NAMALWA (cell line): ENCODE measurements around the gene COX6B2.
"Not testable (repeated sequence)": the region's sequence is repeated elsewhere in the genome, so short reads cannot be mapped to it uniquely, and the experiment has no call there.

Source experiments
- DNase-seq: peaks from one replicate; pipeline ENCODE4 v3.0.0-alpha.2; 2015; ENCODE audit warnings: low spot score

Gene COX6B2

DNA sequence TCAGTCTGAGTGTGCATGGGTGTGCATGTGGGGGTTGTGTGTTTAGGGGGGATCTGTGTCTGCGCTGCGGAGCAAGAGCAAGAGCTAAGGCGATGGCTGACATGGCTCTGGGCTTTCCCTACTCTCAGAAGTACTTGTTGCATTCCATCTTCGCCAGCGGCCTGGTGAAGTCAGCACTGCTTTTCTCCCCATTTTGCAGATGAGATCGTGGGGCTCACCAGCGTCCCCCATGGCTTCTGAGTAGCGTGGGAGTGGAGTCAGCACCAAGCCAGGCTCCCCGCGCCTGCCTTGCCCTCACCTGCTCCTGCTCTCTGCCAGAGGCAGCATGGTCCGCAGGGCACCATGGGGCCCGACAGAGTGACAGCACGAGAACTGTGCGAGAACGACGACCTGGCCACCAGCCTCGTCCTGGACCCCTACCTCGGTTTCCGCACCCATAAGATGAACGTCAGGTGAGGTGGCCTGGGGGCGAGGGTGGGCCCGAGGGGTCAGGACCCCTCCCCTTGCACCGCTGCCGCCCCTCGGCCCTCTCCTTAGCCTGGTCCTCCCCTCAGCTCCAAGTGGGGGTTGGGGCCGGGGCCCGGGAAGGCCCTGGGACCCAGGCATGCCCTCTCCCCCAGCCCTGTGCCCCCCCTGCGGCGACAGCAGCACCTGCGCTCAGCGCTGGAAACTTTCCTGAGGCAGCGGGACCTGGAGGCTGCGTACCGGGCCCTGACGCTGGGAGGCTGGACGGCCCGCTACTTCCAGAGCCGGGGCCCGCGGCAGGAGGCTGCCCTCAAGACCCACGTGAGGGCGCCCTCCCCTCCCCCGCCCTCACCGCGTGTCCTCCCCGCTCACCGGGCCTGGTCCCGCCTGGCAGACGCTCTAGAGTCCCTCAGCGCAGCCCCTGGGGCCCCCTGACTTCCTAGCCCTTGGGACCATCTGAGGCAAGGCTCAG lies 12.7 kb downstream of the COX6B2 start:
- DNase-seq: no peak

GRCh38 chr19:55341171-55341588 lies 13.3 kb downstream of the COX6B2 start:
- DNase-seq: peak; percentile 31

GRCh38 chr19:55340784-55341147 lies 13.8 kb downstream of the COX6B2 start:
- no peak for DNase-seq

GRCh38 chr19:55339889-55340783 lies 14.4 kb downstream of the COX6B2 start:
- DNase-seq: peak; percentile 33

DNA sequence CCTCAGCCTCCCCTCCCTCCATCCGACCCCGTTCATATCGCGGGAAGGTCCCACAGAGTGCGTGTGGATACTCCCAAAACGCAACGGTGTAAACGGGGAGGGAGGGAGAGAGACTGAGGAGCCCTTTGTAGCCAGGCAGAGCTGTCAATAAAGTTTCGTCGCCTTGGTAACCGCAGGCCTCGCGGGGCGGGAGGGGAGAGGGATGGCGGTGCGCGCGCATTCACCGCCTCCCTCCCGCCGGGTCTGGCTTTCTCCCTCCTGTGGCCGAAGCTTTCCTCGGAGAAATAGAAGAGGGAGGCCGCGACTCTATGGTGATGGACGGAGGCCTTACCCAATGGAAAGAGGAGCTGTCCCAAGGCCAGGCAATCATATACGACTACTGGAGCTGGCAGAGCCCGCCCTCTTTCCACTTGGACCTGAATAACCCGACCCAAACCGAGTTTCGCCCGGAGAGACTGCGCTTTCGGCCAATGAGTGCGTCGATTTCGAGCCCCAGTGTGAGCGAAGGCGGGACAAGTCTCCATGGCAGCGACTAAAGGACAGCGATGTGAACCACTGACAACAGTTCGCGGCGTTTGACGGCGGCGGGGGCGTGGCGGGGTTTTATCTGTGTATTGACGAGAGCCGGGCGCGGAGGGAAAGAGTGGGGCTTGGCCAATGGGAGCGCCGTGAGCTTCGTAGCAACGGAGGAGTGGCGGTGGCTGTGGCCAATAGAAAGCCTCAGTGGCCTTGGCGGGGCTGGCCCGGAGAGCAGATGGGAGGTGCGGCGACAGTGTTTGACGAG lies 15.2 kb downstream of the COX6B2 start, which contains the start of gene KMT5C:
KMT5C (plus strand) TSS at position 772 of the 784 bp plus-strand sequence. CDS start 2,061 bp downstream, outside the sequence.
- DNase-seq: peak; percentile 100

GRCh38 chr19:55336101-55336500 lies 18.4 kb downstream of the COX6B2 start:
- no peak for DNase-seq

DNA sequence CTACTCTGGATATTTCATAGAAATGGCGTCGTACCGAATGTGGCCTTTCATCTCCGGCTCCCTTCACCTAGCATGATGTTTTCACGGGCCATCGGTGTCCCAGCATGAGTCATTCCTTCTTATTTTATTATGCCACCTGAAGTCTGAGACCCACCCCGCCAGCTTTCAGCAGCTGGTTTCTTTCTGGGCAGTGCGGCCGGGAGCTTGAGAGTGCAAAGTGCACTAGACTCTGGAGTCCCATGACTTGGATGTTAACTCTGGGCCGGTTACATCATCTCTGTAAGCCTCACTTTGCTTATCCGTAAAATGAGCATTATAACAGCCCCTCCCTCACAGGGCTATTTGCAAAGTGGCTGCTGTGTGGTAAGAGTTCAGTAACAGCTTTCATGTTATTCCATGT lies 20.6 kb downstream of the COX6B2 start:
- DNase-seq: no peak

GRCh38 chr19:55329791-55330190 lies 24.7 kb downstream of the COX6B2 start:
- not testable (repeated sequence) for DNase-seq

- DNase-seq: peak; percentile 60
Measured at GRCh38 chr19:55328774-55329318, 25.7 kb downstream of the COX6B2 start.

- DNase-seq: no peak
Measured at GRCh38 chr19:55325172-55325571, 29.3 kb downstream of the COX6B2 start, which contains the start of gene TMEM150B. Gene TMEM150B, minus strand, starts transcription at chr19:55325341. Its CDS starts 4,305 bp downstream, at chr19:55321036.

DNA sequence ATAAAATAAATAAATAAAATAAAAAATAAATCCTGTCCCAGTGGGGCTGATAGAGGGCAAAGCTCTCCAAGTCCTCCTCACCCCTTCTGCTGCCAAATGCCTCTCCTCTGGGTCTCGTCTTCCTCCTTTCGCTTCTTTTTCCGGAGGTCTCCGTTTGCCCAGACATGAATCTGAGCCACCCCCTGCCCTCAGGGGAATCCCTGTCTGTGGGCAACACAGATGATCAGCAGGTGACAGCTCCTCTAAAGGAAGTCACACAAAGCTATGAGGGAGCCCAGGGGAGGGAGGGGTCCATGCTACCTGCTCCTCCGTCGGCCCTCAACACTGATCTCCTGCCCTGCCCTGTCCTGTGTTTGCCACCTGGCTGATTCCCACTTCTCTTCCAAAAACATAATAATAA lies 29.9 kb downstream of the COX6B2 start:
- no peak for DNase-seq

DNA sequence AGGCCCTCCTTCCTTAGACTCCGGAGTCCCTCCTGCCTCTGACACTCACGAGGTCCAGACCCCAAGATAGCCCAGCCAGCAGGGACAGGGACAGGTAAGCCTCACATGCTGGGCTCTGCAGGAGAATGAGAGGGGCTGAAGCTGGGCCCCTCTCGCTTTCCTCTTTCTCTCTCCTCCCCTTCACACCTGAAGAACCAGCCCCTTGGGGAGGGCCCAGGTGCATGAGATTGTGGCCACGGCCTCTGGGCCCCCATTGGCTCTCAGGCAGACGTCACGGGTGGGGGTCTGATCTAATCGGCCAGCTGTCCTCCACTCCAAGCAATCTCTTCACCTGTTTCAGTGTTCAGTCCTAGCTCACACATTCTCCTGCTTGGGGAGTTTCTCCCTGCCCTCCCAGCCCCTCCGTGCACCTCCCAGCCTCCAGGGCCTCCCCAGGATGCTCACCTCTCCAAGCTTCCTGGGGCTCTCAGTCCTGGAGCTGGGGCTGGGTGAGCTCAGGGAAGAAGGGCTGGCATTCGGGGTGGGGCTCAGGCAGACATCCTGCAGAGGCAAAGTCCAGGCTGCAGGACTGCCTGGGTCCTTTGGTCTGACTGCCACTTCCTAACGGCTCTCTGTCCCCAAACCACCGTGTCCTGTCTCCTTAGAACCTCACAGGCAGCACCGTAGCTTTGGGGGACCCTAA lies 32.2 kb downstream of the COX6B2 start:
- DNase-seq: no peak

DNA sequence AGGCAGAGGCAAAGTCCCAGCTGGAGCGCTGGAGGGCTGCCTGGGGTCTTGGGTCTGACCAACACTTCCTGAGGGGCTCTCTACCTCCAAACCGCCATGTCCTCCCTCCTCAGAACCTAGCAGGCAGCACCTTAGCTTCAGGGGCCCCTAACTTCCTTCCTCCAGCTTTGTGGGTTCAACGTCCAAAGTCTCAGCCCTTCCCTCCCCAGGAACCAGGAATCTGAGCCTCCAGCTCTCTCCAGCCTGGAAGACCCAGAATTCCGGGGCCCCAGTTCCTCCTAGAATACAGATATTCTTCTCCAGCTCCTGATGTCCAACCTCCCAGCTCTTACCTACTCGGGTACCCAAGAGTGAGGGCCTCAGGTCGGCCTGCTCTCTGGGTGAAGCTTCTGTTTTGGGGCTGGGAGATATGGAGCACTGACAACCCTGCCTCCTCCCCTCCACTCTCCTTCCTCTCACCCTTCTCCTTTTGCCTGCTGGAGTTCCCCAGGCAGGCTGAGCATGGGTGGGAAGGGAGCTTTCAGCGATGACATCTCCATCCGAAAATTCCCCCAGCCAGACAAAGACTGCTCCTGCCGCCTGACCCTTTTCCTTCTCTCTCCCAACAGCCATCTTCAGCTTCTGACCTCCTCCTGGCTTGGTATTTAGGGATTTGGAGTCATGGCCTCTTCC lies 32.9 kb downstream of the COX6B2 start:
- no peak for DNase-seq

- no peak for DNase-seq
Measured at GRCh38 chr19:55320844-55321419, 33.6 kb downstream of the COX6B2 start.

GRCh38 chr19:55319785-55320184 lies 34.7 kb downstream of the COX6B2 start:
- peak; percentile 56 for DNase-seq

DNA sequence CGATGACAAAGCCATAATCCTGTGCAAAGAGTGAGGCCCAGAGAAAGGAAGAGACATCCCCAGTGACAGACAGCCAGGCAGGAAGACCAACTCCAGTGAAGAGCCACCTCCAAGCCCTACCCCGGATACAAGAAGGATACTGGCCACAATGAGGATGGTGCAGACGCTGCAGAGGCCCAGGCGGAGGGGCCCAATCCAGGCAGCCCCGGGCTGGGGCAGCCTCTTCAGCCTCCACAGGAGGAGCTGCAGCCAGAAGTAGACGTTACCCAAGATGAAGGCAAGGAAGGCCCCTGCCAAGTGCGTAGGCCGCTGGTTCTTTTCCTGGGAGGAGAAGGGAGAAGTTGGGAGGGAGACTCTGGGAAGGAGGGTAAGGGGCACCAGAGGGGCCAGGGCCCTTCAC lies 37.9 kb downstream of the COX6B2 start:
- no peak for DNase-seq

DNA sequence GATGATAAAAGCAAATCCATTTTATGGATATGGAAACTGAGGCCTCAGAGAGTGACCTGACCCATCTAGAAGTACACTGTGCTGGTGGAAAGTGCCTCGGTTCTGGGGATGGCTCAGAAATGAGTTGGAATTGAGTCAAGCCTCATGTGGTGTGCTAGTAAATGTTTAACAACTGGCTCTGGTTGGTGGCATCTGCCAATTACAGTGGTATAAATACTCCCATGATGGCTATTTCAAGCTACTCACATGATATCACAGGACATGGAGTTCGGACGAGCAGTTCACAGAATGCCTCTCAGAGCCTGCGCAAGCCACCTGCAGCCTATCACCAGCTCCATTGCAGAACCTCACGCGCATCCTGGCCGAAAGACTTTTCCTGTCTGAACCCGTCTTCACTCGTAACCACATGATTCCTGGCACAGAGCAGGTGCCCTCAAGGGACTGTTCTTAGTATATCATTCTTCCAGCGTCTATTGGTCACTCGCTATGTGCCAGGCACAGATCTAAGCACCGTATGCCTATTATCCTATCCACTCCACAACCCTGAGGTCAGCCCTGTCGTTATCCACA lies 38.5 kb downstream of the COX6B2 start:
- DNase-seq: no peak

GRCh38 chr19:55314396-55314795 lies 40.1 kb downstream of the COX6B2 start:
- no peak for DNase-seq
